GM18870 (cell line): ENCODE measurements around the gene NKAIN2.
"Not testable (repeated sequence)": the region's sequence is repeated elsewhere in the genome, so short reads cannot be mapped to it uniquely, and the experiment has no call there.

Experiments used
- ATAC-seq: cut with Tn5 transposase; IDR thresholded peaks from one replicate; pipeline ENCODE4 v1.9.1; 2021; ENCODE audit warnings: moderate library complexity; ENCODE audit not compliant: unreplicated experiment

Gene NKAIN2

DNA sequence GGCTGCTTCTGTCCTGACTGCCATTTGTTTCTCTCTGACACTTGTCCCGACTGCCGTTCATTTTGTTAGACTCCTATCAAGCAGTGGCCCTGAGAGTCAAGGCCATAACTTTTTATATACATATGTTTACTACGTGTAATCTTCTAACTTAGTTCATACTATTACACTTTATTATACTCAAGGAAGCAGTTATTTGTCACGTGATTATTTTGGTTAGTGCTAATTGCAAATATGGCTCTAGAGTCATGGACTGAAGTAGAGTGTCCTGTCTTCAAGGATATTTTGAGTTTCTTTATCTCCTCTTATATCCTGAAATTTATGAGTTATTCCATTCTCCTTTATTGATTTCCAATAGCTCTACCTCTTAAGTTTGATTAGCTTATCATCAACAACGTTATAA is 864.4 kb downstream of the NKAIN2 start:
- ATAC-seq = no peak

DNA sequence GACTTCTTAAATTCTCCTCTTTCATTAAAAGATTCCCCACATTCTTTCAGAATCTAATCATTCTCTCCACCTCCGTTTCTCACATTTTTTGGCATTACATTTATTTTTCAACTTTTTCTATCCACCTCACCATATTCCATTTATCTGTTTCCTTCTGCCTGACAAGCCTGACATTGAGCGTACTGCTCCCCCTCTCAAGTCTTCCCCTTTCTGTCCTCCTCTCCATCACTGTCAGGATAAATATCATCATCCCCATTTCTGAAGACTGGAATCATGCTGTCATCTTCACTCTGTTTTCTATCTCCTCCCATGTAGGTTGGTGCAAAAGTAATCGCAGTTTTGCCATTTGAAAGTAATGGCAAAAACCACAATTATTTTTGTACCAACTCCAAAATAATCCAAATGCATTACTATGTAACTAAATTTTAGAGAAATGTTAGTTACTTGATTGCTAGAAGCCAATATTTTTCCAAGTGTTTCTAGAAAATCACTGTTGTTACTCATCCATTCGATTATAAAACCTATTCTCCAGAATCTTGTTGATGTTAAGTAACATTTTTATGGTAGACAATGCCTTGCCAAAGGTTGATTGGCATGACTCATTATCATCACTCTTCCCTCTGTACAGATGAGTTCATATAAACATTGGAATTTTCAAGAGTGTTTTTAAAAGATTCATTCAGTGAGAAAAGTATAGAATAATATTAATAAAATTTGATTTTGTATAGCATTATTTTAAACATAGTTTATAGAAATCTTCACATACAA is 866.2 kb downstream of the NKAIN2 start:
- ATAC-seq = no peak

DNA sequence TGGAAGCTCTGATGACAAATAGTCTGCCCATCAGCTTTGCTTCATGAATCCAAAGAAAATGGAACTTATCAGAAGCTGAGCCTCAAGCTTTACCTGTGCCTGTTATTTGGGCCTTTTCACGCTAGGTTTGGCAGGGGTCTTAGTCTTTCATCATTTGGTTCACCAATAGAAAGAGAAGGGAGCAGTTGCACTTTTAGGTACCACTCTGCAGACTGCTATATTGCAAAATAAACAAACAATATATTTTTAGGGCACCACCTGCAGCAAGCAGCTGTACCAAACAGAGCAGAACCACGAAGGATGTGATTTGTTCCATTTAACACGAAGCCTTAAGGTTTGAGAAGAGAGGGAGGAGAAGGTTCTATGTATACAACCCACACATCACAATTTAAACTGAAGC is 867.1 kb downstream of the NKAIN2 start:
- ATAC-seq = no peak

DNA sequence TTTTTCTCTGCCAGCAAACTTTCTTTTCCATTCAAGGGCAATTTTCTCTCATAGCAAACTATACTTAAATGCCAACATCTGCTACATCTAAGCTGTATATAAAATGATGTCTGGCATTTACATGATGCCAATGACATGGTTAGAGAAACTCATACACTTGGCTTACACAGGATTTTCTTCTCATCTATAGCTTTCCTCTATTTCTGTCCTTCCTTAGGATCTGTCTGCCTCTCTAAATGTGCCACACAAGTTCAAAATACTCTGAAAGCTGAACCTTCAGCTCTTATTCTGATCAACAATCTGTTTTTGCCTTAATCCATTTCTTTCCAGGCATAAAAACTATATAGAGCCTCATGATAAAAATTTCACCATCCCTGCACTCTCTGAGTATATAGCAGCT is 867.7 kb downstream of the NKAIN2 start:
- ATAC-seq = no peak

DNA sequence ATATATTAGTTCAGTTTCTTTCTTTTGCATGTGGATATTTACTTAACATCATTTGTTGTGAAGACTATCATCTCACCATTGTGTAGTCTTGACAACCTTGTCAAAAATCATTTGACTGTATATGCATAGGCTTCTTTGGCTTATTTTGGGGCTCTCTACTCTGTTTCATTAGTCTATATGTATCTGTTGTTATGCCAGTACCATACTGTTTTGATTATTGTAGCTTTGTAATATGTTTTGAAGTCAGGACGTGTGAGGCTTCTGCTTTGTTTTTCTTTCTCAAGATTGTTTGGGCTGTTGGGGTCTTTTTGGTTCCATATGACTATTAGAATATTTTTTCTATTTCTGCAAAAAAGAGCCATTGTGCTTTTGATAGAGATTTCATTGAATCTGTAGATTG is 870.4 kb downstream of the NKAIN2 start:
- no peak for ATAC-seq

- no peak for ATAC-seq
Observed at GRCh38 chr6:124676033-124676432, 872.4 kb downstream of the NKAIN2 start.

GRCh38 chr6:124677874-124678273 is 874.2 kb downstream of the NKAIN2 start:
- no peak for ATAC-seq

DNA sequence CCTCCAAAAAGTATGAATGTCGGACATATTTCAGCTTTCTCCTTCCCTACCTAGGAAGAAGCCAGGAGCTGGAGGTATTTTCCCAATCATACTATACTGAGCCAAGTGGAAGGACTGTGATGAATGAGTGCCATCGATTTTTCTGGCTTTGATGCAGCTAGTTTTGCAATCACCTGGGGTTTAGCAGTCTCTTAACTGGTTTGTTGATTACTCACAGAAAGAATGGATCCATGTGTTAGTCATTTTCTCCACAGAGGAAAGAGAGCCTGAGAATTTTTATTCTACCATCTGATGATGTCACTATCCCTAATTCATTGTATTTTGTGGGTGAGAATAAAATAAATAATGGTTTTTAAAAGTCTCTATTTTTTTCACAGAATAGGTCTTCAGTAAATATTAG is 875.7 kb downstream of the NKAIN2 start:
- no peak for ATAC-seq

GRCh38 chr6:124682751-124683150 is 879.1 kb downstream of the NKAIN2 start:
- ATAC-seq = no peak

- no peak for ATAC-seq
Observed at GRCh38 chr6:124683507-124683906, 879.8 kb downstream of the NKAIN2 start.

DNA sequence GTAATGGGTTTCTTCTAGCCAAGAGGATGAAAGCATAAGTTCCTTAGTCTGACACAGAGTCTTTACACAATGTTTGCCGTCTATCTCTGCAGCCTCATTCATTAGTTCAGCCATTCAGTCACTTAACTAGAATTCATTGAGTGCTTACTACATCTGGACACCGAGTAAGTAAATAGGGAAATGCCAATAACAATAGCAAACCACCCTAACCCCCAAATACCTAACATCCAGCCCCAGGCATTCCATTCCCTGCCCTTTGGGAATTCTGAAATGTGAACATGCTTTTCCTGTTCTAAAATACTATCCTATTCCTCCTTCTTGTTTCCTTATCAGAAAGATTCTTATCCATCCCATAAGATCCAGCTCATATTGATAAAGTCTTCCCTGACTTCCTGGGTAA is 881.0 kb downstream of the NKAIN2 start:
- ATAC-seq = no peak

GRCh38 chr6:124688369-124688768 is 884.7 kb downstream of the NKAIN2 start:
- no peak for ATAC-seq

DNA sequence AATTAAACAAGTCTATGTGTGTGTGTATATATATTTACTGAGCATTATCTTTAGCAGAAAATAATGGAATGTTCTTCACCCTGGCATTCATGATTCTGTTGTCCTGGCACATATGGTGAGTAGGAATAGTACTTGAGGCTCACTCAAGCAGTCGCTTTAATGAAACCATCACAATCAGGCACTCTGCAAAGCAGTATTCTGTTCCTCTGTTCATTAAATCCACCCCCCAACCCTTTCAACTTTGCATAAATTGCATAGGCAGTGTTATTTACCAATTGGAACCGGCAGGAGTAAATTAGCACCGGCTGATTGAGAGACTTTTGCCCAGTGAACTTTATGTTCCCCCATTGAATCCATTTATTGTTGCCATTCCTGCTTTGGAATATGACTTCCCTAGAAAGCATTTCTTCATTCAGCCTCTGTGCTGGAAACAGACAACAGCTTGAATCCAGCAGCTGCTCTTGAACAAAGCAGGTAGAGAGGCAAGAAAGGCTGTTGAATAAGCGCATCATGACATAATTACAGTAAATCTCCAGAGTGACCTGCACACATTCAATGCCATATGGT is 890.6 kb downstream of the NKAIN2 start:
- no peak for ATAC-seq

GRCh38 chr6:124699038-124699437 is 895.4 kb downstream of the NKAIN2 start:
- ATAC-seq = no peak

DNA sequence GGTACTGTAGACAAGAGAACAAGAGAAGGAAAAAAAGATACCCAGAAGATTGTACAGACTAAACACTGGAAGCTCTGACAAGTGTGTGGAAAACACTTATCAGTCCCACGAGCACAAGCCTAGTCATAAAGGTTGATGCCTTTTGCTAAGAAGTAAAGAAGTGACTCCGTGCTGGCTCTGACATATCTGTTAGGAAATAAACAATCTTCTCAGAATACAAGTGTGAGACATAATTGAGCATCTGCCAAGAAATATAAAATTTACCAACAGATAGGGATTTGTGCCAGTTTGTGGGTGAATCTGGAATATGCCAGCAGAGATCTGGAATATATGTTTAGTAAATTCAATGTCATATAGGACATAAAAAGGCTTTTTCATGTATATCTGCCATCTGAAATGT is 899.9 kb downstream of the NKAIN2 start:
- no peak for ATAC-seq

DNA sequence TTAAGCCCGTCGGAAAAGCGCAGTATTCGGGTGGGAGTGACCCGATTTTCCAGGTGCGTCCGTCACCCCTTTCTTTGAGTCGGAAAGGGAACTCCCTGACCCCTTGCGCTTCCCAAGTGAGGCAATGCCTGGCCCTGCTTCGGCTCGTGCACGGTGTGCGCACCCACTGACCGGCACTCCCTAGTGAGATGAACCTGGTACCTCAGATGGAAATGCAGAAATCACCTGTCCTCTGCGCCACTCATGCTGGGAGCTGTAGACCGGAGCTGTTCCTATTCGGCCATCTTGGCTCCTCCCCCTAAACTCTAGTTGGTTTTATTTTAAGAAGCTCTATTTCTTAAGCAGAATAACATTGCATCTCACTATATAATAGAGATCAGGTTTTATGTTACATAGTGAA is 908.9 kb downstream of the NKAIN2 start:
- not testable (repeated sequence) for ATAC-seq

DNA sequence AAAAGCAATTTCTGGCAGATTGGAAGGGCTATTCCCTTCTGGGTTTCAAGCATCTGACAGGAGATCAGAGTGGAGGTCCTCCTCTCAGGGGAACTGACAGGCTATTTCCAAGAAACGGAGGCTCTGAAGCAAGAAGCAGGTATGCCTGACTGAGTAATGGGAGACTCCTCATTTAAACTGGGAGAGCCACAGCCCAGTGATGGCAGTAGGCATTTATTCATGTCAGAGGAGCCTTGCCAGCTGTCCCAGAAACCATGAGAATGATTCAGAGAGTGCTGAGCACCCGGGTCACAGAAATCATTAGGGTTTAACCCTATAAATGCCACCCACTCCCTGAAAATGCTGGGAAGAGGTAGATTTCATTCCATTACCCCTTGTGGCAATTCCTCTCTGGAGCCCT is 911.1 kb downstream of the NKAIN2 start:
- no peak for ATAC-seq

DNA sequence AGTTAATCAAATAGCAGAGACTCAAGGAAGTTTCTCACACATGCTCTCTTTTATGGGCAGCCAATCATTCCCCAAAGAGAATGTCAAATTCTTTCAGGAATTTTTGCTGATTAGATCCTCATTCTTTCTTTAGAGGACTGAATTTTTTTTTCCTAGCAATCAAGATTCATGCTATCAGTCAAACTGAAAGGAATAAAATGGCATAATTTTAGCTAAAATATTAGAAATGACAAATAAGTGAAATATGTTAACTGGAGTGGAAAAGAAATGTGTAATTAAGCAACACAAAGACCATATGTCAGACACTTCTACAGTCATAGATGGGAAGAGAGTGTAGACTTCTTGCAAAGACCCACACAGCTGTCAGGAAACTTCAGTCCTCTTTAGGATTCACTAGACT is 916.2 kb downstream of the NKAIN2 start:
- ATAC-seq = no peak

DNA sequence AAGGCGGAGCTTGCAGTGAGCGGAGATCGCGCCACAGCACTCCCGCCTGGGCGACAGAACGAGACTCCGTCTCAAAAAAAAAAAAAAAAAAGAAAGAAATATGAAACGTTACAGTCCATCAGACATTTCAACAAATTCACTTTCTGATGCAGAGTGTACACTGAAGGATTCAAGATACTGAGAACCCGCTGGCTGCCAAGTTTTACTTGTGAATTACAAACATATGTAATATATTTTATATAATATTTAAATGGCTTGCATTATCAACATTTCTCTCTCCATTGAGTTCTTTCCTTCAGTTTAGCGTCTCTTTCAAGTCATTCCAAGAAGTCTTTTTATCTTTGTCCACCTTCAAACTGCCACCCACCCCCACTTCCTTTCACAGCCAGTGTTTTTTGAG is 917.7 kb downstream of the NKAIN2 start:
- ATAC-seq = no peak

DNA sequence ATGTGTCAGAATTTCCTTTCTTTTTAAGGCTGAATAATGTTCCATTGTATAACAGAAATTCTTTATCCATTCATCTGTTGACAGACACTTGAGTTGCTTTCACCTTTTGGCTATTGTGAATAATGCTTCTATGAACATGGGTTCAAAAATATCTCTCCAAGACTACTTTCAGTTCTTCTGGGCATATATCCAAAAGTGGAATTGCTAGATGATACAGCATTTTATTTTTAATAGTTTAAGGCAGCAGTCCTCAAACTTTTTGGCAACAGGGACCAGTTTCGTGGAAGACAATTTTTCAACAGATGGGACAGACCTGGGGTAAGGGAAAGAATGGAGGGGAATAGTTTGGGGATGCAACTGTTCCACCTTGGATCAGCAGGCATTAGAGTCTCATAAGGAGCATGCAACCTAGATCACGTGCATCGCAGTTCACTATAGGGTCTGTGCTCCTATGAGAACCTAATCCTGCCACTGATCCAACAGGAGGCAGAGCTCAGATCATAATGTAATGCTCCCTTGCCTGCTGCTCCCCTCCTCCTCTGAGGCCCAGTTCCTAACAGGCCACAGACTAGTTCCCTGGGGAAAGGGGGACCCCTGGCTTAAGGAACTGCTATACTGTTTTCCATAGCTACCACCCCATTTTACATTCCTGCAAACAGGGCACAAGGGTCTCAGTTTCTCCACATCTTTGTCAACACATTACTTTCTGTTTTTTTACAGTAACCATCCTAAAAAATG is 918.6 kb downstream of the NKAIN2 start:
- no peak for ATAC-seq

- no peak for ATAC-seq
Observed at GRCh38 chr6:124723671-124724070, 920.0 kb downstream of the NKAIN2 start.

GRCh38 chr6:124737804-124738203 is 934.1 kb downstream of the NKAIN2 start:
- ATAC-seq = not testable (repeated sequence)
